GM10248 (cell line): ENCODE measurements around the gene HOXA5.

Experiments used
- CTCF ChIA-PET: fragments of 300-600 bp; sonication (Branson Sonifier 250); formaldehyde crosslinking; extraction: SDS; loops from one replicate; lab custom pipeline; 2021; ENCODE audit warnings: antibody characterized with exemption; lab: Yijun Ruan, JAX
- POLR2A ChIA-PET: fragments of 350-650 bp; sonication (Branson Sonifier 250); formaldehyde crosslinking; extraction: SDS; loops from one replicate; lab custom pipeline; 2020; ENCODE audit warnings: antibody characterized with exemption; lab: Yijun Ruan, JAX
- DNase-seq: peaks from one replicate; pipeline ENCODE4 v3.0.0; 2012; ENCODE audit errors: extremely low spot score
- TF ChIP-seq, protein P1 (sequence below): IDR thresholded peaks from 2 replicates; pipeline ENCODE4 v1.5.1; 2012; ENCODE audit warnings: mild to moderate bottlenecking, low read depth; ENCODE audit errors: extremely low read depth, missing control alignments, control extremely low read depth

The HOXA5 gene

DNA sequence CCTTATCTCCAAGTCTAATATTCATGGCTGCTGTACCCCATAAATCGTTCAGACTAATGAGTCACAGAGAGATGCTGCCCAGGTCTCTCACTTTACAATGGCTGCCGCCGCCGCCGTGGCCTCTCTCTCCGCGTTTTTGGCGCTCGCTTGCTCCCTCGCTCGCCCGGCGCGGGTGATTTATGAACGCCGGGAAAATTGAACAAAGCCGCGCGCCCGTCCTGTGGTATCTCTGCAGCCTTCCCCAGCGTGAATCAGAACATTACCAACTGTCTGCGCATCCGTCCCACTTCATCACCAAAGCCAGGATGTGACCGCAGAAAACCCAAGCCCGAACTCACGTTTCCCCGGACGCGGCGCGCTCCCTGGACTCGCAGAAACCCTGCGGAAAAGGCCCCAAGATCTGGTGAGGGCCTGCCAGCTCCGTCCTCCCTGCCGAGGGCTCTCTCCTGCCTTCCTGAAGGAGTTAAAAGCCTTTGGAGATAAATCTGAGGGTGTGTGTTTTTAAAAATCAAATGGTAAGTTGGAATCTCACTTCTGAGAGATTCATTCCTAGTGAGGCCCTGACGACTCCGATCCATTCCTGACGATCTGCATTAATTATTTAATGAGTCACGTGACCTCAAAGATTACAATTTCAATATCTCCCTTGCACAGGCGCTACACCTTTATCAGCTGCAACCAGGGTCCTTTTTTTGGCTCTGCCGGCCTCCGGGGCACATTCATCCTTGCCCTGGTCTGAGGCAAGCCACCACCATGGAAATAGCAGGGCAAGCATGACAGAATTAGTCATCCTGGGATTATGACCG lies 19.2 kb downstream of the HOXA5 start:
- POLR2A ChIA-PET: no interaction called here
- DNase-seq: no peak
- TF ChIP-seq, protein P1, sequence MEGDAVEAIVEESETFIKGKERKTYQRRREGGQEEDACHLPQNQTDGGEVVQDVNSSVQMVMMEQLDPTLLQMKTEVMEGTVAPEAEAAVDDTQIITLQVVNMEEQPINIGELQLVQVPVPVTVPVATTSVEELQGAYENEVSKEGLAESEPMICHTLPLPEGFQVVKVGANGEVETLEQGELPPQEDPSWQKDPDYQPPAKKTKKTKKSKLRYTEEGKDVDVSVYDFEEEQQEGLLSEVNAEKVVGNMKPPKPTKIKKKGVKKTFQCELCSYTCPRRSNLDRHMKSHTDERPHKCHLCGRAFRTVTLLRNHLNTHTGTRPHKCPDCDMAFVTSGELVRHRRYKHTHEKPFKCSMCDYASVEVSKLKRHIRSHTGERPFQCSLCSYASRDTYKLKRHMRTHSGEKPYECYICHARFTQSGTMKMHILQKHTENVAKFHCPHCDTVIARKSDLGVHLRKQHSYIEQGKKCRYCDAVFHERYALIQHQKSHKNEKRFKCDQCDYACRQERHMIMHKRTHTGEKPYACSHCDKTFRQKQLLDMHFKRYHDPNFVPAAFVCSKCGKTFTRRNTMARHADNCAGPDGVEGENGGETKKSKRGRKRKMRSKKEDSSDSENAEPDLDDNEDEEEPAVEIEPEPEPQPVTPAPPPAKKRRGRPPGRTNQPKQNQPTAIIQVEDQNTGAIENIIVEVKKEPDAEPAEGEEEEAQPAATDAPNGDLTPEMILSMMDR: no peak
- CTCF ChIA-PET: no interaction called here

- DNase-seq: no peak
- TF ChIP-seq, protein P1: no peak
- CTCF ChIA-PET: no interaction called here
- POLR2A ChIA-PET: no interaction called here
These were observed 19.9 kb downstream of the HOXA5 start for GRCh38 chr7:27123477-27124053.

DNA sequence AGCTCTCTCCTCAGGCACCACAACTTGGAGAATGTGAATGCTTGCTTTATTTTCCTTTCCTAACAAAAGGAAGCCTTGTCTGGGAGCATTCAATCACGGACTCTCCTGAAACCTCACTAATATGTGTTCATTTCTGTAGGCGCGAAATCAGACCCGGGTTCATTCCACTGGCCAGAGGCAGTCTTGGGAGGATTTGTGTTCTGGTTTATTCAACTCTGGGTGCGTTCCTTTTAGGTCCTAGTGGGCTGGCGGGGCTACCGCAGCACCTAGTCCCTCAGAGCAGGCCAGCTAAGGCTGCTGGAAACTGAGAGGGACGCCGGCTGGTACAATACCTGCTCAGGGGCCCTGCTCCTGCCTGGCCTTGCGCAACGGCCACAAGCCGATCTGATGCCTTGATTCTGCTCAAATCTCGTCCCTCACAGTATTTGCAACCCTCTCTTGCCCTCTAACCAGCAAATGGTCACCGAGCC lies 20.4 kb downstream of the HOXA5 start:
- ChIA-PET POLR2A (no interaction called here), CTCF (no interaction called here)
- DNase-seq: no peak
- TF ChIP-seq, protein P1: no peak

DNA sequence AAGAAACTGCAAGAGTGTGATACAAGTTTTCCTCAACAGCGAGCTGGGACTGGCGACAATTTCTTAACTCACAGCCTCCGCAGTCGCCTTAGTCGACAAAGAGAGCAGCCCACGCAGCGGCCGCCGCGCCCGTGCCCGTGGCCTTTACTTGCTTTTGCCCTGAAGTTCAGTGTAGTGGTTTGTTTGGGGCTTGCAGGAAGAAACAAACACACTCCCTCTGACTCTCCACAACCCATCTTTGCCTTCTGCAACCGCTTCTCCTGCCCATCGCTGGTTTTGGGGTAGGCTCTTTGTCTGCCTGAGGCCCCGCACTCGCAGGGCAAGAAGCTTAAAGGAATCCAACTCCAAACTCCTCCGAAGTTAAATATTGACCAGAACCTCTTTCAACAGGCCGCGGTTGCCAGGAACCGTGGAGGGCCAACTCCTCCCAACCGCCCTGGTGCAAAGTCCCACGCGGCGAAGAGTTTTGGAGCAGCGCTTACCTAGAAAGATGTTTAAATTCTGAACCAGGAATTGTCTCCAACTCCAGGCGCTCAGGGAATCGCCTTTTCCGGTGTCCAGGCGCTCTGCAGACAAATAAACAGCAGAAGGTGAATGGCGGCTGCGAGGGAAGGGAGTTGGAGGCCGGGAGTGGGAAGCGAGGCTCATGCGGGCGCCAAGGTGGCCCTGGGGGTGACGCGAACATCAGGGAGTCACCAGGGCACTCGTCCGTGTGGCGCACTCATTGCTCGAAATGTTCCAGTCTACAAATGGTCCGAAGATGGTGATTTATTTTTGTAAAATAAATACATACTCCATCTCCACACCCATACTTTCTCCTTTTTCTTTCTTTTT lies 21.2 kb downstream of the HOXA5 start:
- CTCF ChIA-PET: no interaction called here
- TF ChIP-seq, protein P1: no peak
- DNase-seq: no peak
- POLR2A ChIA-PET: no interaction called here

DNA sequence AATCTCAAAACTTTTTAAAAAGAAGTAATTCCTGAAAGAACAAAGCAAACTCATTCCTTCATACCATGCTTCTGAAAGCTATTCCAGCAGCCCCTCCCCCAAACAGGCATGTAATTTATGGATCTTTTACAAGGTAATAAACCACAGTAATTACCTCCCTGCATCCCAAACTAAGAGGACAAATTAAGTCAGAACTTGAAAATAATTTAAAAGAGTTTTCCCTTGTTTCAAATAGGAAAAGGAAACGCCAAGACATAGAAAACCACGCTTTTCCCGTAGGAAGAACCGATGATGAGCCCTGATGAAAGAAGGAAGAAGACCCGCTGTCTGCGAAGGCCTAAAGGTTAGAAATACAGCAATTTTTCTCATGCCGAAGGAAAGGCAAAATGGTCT lies 21.8 kb downstream of the HOXA5 start:
- TF ChIP-seq, protein P1: no peak
- no peak for DNase-seq
- ChIA-PET CTCF (no interaction called here), POLR2A (no interaction called here)

- no peak for DNase-seq
- TF ChIP-seq, protein P1: no peak
- POLR2A ChIA-PET: no interaction called here
- CTCF ChIA-PET: interaction anchor here (1.3 to 1.4 kb wide), 3 partner anchors 9 to 14 kb away, joined by 3 read pairs; no protein-coding TSS in a partner anchor
These were observed 24.0 kb downstream of the HOXA5 start for GRCh38 chr7:27119412-27119911.
